GM21723 (cell line): Measurements from ENCODE around the gene TFB2M.

ENCODE experiments used
- ATAC-seq: cut with Tn5 transposase; IDR thresholded peaks from one replicate; pipeline ENCODE4 v1.9.1; 2021; ENCODE audit warnings: mild to moderate bottlenecking, moderate library complexity; ENCODE audit not compliant: unreplicated experiment

Gene TFB2M

GRCh38 chr1:246516126-246516525 is 49.9 kb downstream of the TFB2M start:
- ATAC-seq, result no peak

GRCh38 chr1:246515390-246516005 is 50.6 kb downstream of the TFB2M start:
- ATAC-seq, result no peak

- ATAC-seq, result no peak
Observed at GRCh38 chr1:246513619-246514343, 52.3 kb downstream of the TFB2M start.

- ATAC-seq, result no peak
Observed at GRCh38 chr1:246513041-246513440, 53.0 kb downstream of the TFB2M start.

GRCh38 chr1:246512635-246513034 is 53.4 kb downstream of the TFB2M start:
- no peak for ATAC-seq

- no peak for ATAC-seq
Observed at GRCh38 chr1:246512230-246512629, 53.8 kb downstream of the TFB2M start.

- ATAC-seq, result no peak
Observed at GRCh38 chr1:246511203-246511602, 54.9 kb downstream of the TFB2M start.

- ATAC-seq, result no peak
Observed at GRCh38 chr1:246510147-246511030, 55.7 kb downstream of the TFB2M start.

GRCh38 chr1:246508897-246509688 is 57.0 kb downstream of the TFB2M start:
- no peak for ATAC-seq

- peak; percentile 90 for ATAC-seq
Observed at GRCh38 chr1:246506674-246507481, 59.2 kb downstream of the TFB2M start, which contains the start of gene SMYD3. Gene SMYD3 (minus strand): TSS chr1:246507279.

GRCh38 chr1:246506367-246506673 is 59.7 kb downstream of the TFB2M start:
- ATAC-seq, result peak; percentile 7

- no peak for ATAC-seq
Observed at GRCh38 chr1:246503341-246503740, 62.7 kb downstream of the TFB2M start.

GRCh38 chr1:246497331-246497915 is 68.6 kb downstream of the TFB2M start:
- no peak for ATAC-seq

- no peak for ATAC-seq
Observed at GRCh38 chr1:246492611-246493245, 73.3 kb downstream of the TFB2M start.

GRCh38 chr1:246491551-246492053 is 74.5 kb downstream of the TFB2M start:
- no peak for ATAC-seq
